T-helper 1 cell (primary cell): ENCODE measurements around the gene CHRNA4.

Experiments
- DNase-seq, 5 donors: peaks; one replicate each; pipeline ENCODE4 v3.0.0-alpha.2; 2012 to 2020
- total RNA-seq, 4 donors: gene quantifications; one replicate each; lab custom pipeline; 2026; lab: John Stamatoyannopoulos, UW

CHRNA4 gene
- total RNA-seq = 0 to 0.08 (median 0) reads per million in 4 donors

DNA sequence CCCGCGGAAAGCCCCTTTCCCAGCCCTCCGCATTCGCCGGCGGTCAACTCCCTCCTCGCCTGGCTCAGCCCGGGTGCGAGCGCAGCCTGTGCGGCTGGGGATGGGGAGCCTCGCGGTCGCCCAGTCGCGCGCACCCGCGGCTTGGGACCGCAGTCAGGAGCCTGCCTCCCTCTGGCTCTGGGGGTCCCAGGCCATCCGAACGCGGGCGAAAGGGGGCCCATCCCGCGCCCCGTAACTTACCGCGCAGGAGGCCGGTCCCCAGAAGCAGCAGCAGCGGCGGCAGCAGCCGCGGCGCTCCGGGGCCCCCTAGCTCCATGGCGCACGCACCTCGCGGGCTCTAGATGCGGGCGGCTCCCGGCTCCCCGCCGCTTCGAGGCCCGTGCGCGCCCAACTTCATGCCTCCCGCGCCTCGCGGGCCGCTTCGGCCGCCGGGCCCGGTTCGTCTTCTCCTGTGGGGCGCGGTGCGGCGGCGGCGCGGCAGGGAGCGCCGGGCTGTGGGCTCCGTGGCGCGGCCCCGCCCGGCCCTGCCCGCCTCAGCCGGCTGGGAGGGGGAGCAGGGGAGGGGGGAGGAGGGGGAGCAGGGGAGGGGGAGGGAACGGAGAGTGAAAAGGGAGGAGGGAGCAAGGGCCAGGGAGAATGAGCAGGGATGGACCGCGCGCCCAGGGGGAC, at the start of gene CHRNA4:
Gene CHRNA4 (minus strand): TSS at position 500 of the 669 bp plus-strand sequence. CDS start 184 bp downstream, at position 316.
- DNase-seq = no peak

DNA sequence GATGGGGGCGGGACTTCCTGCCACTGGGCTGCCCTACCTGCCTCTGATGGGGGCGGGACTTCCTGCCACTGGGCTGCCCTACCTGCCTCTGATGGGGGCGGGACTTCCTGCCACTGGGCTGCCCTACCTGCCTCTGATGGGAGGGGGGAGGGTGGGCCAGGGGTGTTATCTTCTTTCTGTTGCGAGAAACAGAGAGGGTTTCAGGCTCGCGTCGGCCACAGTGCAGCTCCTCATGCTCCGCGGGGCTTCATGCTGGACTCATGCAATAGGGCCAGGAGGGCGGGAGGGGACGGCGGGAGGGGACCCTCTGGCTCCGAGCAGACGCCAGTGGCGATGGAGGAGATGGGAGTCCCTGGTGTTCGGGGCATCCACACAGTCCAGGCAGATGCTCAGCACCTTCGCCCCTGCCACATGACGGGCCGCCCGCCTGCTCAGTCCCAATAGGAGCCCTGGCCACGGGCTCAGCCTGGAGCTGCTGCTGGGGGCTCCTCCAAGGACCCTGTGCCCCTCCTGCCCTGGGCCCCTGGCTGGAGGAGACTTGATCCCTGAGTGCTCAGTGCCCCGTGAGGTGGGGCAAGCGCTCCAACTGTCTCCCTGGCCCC, 48.8 kb upstream of the CHRNA4 start:
- DNase-seq = no peak

DNA sequence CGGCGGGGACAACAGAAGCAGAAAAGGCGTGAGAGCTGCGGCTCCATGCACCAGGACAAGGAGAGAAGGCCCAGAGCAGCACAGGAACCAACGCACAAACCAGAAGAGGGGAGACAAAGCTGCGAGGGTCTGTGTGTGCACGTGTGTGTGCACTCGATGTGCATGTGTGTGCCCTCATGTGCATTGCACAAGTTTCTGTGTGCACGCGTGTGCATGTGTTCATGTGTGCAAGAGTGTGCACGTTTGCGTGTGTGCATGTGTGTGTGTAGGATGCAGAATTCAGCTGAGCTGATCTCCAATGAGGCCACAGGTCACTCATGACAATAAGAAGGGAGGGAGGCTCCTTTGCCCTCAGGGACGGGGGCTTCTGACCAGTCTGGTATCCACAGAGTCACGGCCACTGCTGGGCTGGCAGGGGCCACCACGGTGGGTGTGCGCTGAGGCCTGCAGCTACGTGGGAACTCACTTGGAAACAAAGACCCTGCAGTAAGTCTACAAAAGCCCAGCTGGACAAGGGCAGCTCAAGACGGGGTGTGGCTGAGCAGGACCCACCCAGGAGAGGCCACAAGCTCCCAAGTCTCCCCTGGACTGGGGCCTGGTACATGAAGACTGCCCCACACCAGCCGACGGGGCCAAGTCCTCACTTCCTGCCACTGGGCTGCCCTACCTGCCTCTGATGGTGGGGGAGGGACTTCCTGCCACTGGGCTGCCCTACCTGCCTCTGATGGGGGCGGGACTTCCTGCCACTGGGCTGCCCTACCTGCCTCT, 48.1 kb upstream of the CHRNA4 start:
- DNase-seq = no peak

DNA sequence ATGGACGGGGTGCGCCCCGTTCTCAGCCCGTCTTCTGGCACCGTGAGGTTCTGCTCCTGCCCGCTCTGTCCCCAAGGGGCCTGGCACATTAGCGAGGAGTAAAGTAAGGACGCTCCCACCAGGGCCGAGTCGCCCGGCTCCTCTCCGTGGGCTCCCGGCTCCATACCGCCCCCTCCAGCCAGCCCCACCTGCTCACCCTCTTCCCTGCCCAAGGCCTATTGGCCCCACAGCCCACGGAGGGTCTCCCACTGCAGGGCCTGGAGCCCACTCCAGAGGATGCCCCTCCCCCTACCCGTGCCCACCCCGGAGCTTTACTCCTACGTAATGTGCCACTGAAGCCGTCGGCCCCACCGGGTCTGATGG, 47.5 kb upstream of the CHRNA4 start:
- DNase-seq = no peak

DNA sequence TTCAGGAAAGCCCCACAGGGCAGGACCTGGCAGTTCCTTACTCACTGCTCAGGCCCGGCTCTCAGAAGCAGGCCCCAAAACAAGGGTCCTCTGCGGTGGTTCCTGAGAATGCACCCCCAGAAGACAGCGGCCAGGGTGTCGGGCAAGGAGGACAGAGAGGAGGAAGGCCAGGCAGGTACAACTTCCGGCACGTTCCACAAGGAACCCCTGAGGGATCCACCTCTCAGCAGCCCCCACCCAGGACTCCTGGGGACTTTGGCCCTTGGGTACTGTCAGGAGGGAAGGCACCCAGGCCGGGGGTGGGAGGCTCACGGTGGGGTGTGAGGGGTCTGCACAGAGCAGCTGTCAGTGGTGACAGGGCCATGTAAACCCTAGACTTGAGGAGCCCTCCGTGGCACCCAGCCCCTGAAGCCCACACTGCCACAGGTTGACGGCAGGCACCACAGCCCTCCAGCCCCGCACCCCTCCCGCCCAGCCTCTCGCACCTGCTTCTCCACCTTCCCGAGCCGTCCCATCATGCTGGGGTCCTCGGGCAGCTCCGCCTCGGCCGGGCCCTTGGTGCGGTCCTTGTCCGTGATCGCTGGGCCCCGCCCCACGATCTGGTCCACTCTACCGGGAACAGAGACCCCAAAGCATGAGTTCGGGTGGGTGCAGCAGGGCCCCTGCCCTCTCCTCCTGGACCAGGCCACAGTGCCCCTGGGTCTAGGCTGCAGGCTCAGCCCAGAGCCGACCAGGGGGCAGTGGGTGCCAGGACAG, 47.0 kb upstream of the CHRNA4 start:
- no peak for DNase-seq

DNA sequence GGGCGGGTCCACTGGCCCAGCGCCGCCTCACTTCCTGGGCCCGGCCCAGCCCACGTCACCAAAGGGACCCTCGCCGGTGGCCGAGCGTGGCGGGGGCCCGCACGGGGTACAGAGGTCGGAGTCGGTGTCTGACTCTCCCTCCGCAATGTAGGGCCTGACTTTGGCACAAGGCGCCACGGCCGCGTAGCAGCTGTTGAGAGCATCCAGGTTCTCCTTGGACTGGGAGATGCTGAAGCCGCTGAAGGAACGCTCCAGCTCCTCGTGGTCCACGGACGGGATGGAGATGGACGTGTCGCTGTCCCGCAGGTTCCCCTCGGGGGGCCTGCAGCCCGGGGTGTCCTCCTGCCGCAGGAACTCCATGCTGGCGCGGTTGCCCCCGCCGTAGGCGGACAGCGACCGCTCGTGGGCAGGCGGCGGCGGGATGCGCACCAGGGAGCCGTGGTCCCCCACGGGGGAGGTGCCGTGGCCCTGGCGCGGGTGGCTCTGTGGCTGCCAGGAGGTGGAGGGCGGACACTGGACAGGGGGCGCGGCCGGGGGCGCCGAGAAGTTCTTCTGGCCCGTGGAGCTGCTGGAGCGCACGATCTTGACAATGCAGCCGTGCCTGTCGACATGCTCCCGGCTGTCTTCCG, 45.6 kb upstream of the CHRNA4 start:
- no peak for DNase-seq

DNA sequence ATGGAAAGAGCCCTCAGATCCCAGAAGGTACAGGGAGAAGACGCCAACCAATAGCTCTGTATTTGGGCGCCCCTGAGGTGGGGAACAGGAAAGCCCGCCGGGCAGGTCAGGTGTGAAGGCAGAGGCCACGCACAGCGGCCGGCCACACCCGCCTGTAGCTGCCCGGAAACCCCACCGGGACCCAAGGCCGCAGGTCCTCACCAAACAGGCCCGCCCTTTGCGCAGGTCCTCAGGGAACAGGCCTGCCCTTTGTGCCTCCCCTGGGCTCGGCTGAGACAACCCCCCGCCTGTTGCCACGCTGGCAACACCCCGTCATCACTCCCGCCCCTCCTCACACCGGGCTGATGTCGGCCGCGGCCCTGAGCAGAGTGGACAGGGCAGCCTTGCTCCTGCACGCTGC, 44.9 kb upstream of the CHRNA4 start:
- no peak for DNase-seq

DNA sequence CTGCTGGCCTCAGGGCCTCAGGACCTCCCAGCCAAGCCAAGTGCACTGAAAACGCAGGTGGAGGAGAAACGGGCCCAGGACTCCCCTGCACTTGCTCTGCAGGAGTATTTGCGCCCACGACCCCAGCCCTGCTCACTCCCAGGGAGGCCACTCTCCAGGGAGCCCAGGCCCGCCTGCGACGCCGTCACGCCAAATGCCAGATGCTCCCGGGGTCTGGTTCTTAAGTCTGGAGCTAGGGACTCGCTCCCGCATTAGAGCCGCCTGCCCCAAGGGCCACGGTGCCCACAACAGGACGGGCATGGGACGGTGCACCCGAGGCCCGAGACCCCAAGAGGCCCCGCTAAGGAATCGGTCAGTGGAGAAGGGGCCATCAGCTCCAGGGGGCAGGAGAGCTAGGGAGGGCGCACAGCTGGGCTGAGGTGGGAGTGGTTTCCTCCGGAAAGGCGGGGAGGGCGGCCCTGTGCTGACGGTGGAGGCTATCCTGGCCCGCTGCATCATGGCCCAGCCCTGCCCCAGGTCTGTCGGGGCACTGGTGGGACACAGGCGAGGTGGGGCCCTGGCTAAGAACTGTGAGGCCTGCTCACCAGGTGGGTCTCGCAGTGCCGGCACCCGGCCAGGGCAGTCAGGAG, 44.1 kb upstream of the CHRNA4 start:
- DNase-seq = no peak

DNA sequence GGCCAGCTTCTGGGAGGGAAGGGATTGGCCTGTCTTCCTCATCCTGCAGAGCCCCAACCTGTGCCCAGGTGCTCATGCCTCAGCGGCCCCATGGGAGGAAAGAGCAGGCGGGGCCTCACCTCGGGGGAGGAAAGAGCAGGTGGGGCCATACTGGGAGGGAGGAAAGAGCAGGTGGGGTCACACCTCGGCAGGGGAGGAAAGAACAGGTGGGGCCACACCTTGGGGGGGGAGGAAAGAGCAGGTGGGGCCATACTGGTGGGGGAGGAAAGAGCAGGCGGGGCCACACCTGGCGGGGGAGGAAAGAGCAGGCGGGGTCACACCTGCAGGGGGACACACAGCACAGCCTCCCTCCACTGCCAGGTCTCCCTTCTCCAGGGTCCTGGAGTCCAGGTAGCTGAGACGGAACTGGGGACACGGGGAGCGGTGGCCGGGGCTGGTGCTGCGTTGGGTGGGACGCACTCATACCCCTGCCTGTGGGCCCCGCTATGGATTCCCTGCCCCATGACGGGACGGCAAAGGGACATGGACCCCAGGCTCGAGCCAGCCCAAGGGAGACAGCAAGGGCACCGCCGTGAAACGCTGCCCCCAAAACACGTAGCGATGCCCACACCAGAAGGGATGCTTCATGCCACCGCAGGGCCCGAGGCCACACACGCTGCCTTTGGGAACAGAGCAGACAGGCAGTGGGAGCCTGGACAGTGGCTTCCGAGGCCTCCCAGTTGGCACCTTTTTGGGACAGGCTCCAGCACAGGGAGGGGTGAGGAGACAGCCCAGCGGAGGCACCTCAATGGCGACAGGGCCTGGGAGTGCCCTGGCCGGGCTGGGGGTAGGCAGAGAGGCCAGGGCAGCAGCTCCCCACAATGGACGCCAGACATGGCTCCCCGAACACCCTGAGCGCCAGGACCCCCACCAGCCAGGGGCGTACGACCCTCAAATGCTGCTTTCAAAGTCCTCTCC, 43.3 kb upstream of the CHRNA4 start:
- no peak for DNase-seq

DNA sequence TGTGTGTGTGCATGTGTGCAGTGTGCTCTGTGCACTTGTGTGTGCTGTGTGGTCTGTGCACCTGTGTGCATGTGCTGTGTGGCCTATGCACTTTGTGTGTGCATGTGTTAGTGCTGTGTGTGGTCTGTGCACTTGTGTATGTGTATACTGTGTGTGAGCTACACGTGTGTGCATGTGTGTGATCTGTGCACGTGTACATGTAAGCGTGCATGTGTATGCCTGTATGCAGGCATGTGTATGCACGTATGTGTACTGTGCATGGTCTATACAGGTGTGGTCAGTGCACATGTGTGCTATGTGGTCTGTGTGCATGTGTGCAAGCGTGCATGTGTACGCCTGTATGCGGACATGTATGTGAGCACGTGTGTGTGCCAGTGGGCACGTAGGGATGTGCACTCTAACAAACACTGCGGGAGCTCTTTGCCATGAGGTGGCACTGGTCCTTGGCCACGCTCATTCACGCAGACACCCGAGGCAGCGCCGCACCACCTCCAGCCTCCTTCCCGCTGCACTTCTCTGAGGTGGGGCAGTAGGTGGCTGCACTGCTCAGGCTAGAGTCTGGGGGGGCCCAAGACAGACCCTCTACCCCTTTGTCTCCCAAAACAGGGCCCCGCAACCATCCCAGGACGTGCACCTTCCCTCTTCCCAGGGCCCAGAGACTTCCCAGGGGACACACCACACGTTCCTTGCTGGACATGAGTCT, 42.4 kb upstream of the CHRNA4 start:
- DNase-seq = no peak

DNA sequence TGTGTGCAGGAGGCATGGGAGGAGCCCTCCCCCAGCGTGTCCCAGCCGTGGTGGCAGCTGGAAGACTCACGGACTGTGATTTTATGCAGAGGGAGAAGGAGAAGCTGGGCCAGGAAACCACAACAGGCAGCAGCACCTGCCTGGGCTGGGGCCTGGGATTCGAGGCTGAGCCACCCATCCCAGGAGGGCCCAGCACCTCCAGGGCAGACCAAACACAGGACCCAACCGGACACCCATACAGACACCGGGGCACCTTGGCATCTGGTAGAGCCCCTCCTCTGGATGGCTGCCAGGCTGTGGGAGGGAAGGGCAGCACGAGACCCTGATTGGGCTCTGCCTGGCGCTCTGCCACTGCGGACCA, 41.7 kb upstream of the CHRNA4 start:
- no peak for DNase-seq

DNA sequence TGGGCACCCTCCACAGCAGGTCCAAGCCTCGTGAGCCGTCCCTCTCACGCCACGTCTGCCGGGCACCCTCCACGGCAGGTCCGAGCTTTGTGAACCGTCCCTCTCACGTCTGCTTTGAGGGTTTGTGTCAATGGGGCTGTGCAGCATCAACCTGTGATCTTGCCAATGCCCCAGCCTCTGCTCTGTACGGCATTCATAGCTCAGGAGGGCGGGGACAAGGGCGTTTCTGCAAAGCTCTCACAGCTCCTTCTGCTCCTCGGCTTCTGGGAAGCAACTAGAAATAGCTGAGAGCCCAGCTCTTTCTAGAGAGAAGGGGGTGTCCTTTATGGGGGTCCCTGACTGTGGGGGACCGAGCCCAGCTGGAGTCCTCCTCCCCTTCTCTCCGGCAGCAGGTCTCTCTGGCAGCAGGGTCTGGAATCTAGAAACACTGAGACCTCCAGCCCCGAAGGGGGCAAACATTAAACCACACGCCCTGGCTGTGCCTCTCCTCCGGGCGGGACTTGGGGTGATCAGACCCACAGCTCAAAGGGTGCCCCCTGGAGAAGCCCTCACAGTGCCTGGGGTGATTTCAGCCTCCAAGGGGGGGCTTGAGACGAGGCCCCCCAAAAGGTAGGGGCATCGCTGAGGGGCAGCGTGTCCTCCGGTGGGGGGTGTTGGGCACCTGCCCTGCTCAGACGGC, 41.2 kb upstream of the CHRNA4 start:
- no peak for DNase-seq

DNA sequence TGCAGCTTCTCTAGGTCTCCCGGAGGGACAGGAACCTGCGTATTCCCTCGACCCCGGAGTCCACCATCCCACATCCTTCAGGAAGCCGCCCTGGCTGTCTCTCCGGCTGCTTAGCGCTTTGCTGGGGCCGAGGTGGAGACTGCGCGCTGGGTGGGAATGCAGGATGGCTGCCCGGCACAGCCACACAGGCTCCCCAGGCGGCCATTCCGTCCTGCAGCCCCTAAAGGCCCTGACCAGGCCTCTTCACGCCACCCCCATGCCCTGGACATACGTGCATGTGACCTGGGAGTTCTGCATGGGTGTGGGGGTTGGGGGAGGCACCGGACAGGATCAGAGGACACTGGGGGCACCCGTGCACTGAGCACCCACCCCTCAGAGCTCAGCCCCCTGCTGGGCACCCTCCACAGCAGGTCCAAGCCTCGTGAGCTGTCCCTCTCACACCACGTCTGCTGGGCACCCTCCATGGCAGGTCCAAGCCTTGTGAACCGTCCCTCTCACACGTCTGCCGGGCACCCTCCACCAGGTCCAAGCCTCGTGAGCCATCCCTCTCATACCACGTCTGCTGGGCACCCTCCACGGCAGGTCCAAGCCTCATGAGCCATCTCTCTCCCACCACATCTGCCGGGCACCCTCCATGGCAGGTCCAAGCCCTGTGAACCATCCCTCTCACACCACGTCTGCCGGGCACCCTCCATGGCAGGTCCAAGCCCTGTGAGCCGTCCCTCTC, 40.4 kb upstream of the CHRNA4 start:
- DNase-seq = no peak

DNA sequence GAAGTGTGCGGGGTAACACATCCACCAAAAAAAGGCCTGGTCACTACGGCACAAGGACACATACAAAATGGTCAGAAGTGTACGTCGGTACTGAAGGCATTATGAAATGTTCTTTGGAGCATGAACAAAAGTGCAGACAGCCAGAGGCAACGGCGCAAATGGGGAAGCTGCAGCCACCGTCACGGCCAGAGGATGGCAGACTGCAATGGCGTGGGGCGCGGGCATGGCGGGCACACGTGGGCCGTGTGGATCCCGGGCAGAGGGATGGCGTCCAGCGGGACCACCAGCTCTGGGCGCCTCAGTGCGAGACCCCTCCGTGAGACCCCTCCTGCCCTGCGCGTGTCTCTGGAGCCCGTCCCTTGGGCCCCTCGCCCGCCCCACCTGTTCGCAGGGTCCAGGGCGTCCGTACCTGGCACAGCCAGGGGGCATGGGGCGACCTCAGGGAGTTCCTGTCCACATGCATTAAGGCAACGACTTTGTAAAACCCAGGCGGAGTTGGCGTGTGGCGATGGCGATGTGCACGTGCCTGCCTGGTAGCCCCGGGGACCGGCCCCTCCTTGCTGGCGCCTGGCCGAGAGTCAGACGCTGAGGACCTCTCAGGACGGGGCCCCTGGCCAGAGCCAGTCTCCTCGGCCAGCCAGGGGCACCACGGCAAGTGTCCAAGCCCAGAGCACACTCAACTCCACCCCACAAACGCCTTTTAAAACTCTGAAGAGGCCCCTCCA, 39.5 kb upstream of the CHRNA4 start:
- DNase-seq = no peak

DNA sequence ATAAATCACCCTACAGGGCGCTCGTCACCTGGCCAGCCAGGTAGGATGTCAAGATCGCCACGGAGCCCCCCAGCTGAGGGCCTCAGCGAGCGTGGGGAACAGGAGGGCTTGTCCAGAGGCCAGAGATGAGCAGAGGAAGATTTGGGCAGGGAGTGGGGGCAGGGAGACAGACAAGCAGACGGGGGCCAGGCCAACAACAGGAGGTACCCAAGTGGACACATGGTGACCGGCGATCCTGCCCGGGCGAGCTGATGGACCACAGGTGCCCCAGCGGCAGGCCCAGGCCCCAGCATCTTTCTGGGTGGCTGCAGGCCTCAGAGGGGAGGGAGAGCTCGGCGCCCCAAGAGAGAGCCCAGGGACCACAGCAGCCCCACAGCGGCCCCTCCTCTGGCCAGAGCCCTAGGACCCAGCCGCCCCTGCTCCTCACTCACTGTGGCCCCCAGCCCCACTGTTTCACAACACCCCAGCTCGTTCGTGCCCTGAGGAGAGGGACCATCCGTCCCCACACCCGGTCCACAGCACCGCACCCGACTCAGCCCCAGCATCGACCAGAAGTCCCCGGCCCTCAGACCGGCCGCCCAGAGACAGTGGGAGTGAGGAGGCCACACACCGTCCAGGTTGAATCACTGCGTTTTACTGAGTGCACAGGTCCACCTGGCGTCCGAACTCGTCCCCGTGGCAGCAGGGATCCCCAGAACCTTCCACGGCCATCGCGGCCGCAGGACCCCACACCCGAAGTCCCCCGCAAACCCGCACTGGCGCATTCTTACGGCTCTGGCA, 38.6 kb upstream of the CHRNA4 start:
- no peak for DNase-seq

DNA sequence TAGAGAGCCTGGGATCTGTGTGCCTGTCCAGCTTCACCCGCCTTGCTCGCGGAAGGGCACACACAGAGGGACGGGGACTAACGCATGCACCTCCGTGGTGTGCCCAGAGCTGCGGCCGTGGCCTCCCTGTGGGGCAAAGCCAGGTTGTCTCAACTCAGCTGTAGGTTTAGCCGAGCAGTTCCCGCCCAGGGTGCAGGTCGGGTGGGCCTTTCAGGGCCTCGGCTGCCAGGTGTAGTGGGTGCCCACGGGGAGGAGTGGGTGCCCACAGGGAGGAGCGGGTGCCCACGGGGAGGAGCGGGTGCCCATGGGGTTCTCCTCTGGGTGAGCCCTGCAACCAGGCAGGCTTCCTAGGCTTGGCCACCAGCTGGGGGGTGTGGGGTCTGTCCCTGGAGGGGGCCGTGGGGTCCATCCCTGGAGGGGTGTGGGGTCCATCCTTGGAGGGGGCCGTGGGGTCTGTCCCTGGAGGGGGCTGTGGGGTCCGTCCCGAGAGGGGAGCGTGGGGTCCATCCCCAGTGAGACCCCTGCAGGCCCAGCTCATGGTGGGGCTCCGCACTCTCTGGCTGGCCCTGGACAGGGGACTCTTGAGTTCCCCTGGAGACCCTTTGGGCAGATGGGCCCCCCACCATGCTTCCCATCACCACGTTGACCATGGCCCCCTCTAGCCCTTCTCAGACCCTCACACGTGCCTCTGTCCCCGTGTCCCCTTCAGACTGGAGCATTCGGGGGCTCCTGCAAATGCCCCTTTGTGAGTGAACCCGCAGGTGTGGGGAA, 37.8 kb upstream of the CHRNA4 start:
- DNase-seq = no peak

DNA sequence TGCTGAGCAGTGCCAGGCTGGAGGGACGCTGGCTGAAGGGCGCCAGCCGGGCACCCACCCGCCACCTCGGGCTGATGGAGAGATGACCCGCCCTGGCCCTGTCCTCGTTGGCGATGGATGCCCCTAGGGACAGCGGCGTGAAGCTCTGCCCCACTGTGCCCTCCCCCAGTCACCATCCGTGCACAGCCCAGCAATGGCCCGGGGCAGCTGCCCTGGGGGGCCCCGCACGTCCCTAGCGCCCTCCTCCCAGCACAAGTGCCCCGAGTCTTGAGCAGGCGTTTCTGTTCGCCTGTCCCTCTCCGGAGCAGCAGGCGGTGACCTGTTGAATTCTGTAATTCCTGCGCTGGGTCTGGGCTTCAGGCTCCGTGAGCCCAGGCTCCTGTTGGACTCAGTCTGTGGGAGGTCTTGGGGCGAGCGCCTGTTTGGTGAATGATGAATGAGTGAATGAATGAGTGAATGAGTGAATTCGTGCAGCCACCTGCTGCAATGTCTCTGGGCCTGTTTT, 36.8 kb upstream of the CHRNA4 start:
- no peak for DNase-seq
